Activated naive CD4-positive, alpha-beta T cell treated with anti-CD3 and anti-CD28 coated beads, Interleukin-2, amount 10 ng/mL, durations not matched to agents 5 hours and 36 hours (primary cell): ENCODE data around the gene FAM229B. TPM values are rescaled to one million over a fixed set of nuclear protein-coding genes. Genes with fewer than 3 reads are reported as not detected.

Source experiments
- total RNA-seq, 2 experiments: library from RNA; stranded (reverse); gene quantifications; one replicate each; pipeline ENCODE4 v1.2.3, GENCODE V29; 2021

Gene FAM229B
- total RNA-seq: 1 to 10 TPM; 1.2 to 1.3 TPM

DNA sequence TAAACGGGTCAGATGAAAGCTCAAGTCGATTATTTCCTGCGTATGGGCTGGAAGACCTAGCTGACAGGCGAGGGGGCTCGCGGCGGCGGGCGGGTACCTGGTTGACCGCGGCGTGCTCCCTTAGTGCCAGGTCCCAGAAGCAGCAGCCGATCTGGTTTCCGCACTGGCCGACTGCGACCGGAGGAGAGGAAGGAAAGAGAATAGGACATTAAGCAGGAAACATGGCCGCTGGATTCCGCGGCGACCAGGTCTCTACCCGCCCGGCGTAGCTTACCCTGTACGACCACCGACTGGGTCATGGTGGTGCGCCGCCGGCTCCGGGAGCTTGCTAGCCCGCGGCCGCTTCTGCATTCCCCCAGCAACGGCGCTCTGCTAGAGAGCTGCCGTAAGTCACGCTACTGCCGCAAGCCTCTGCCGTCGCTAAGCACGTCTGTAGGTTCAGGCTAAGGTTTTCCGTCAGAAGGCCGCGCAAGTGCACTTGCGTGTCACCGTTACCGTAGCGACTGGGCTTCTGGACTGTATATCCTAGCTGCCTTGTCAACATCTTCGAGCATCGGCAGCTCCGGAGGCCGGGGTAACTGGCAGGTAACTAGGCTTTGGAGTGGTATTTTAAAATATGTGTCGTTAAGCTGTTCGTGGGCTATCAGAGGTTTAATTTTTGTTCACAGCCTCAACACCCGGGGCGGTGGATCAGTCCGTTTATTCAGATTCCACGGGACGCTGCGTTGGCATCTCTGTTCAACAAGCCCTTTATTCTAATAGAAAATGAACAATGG, at the start of gene FAM229B, which contains the start of gene TUBE1:
Gene FAM229B, plus strand, starts transcription at position 456 of the 776 bp plus-strand sequence. CDS start 11,693 bp downstream, outside the sequence.
Gene TUBE1, minus strand, starts transcription at position 347 of the 776 bp plus-strand sequence. Its CDS starts 48 bp downstream, at position 299.

DNA sequence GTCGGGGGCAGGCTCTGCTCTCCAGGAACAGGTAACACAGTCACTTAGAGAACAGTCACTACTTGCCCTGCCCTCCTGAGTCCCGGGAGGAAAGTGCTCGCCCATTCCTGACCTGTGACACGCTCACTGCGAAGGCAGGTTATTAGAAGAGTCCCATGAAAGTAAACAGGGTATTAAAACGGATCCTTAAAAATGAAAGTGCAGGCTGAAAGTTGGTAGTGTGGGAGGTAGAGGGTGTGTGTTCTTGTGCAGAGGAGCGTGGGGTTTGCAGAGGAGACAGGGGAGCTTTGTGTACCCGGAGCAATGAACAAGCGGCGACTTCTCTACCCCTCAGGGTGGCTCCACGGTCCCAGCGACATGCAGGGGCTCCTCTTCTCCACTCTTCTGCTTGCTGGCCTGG, 33.4 kb upstream of the FAM229B start, which contains the start of gene CCN6:
Gene CCN6, plus strand, starts transcription at position 104 of the 400 bp plus-strand sequence. Its CDS starts 254 bp downstream, at position 358.

Other genes with a start within 250 kb of the FAM229B start
- gene FYN, start 214.1 kb upstream of the FAM229B start, total RNA-seq: 100 to 1,000 TPM; 189 to 193 TPM
- not detected for gene CCN6, start 33.5 kb upstream of the FAM229B start, total RNA-seq
- gene TUBE1, start 109 bp upstream of the FAM229B start, total RNA-seq: 10 to 100 TPM; 16.7 to 18.2 TPM
- gene LAMA4, start 167.0 kb downstream of the FAM229B start, total RNA-seq: not detected